GM08714 (cell line): ENCODE data around the gene ACOX3.
"Not testable (repeated sequence)": the region's sequence is repeated elsewhere in the genome, so short reads cannot be mapped to it uniquely, and the experiment has no call there.

ENCODE experiments used
- H3K4me3 ChIP-seq: fragments of 200-500 bp; sonication (Bioruptor generic); 2 replicates; pipeline ENCODE4 v1.5.1; 2014; ENCODE audit warnings: mild to moderate bottlenecking, low read length, inconsistent platforms
- ZNF274 ChIP-seq: IDR thresholded peaks from 2 replicates; pipeline ENCODE4 v1.6.1; 2012; ENCODE audit warnings: mild to moderate bottlenecking, low read depth, low read length

Gene ACOX3

DNA sequence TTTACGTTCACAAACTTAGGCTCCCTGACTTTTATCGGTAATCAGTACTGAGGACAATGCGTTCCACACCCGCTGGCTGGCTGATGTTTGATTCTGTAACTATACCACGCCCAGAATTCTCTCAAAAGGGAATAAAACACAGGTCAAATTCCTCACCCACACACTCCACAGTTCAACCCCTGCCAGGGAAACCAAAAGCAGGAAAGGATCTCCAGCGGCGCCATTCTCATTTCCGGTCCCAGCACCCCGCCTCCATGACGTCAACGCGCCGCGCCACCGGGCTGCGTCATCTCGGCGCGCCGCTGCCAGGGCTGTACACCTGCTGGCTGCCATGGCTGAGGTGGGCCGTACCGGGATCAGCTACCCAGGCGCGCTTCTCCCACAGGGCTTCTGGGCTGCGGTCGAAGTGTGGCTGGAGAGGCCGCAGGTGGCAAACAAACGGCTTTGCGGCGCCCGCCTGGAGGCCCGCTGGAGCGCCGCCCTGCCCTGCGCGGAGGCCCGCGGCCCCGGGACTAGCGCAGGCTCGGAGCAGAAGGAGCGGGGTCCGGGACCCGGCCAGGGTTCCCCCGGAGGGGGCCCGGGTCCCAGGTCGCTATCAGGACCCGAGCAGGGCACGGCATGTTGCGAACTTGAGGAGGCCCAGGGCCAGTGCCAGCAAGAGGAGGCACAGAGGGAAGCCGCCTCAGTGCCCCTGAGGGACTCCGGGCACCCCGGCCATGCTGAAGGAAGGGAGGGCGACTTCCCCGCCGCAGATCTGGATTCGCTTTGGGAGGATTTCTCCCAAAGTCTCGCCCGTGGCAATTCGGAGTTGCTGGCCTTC lies at the start of gene ACOX3, which contains the start of gene TRMT44:
Gene ACOX3 (minus strand): TSS at position 232 of the 820 bp plus-strand sequence. CDS start 24,202 bp downstream, outside the sequence.
Gene TRMT44 (plus strand): TSS at position 286 of the 820 bp plus-strand sequence. CDS start 46 bp downstream, at position 332.
- H3K4me3 ChIP-seq = peak within 1 kb of the TSS; percentile 93
- TF ChIP-seq ZNF274 = no peak

- no peak for TF ChIP-seq ZNF274
- H3K4me3 ChIP-seq = no peak overlapping the region
Observed at GRCh38 chr4:8488791-8489369, 48.4 kb upstream of the ACOX3 start.

GRCh38 chr4:8486643-8487042 lies 46.1 kb upstream of the ACOX3 start:
- H3K4me3 ChIP-seq = not testable (repeated sequence)

DNA sequence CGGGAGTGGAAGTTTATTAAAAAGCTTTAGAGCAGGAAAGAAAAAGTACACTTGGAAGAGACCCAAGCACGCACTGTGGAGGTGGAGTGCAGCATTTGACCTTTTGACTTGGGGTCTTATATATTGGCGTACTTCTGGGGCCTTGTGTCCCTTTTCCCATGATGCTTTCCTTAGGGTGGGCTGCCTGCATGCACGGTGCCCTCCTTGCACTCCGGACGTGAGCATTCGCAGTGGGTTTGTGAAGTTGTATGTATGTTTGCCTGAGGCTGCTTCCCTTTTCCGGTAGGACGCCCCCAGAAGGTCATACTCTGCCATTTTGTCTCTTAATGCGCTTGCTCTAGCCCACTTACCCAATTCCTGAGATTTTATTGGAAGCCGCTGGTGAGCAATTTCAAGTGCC lies 39.7 kb upstream of the ACOX3 start:
- TF ChIP-seq ZNF274 = no peak
- H3K4me3 ChIP-seq = no peak overlapping the region

- no peak for TF ChIP-seq ZNF274
- no peak overlapping the region for H3K4me3 ChIP-seq
Observed at GRCh38 chr4:8478801-8479744, 38.5 kb upstream of the ACOX3 start.

- no peak for TF ChIP-seq ZNF274
- H3K4me3 ChIP-seq = no peak overlapping the region
Observed at GRCh38 chr4:8478371-8478770, 37.8 kb upstream of the ACOX3 start.

- H3K4me3 ChIP-seq = no peak overlapping the region
- TF ChIP-seq ZNF274 = no peak
Observed at GRCh38 chr4:8477676-8478075, 37.2 kb upstream of the ACOX3 start.

DNA sequence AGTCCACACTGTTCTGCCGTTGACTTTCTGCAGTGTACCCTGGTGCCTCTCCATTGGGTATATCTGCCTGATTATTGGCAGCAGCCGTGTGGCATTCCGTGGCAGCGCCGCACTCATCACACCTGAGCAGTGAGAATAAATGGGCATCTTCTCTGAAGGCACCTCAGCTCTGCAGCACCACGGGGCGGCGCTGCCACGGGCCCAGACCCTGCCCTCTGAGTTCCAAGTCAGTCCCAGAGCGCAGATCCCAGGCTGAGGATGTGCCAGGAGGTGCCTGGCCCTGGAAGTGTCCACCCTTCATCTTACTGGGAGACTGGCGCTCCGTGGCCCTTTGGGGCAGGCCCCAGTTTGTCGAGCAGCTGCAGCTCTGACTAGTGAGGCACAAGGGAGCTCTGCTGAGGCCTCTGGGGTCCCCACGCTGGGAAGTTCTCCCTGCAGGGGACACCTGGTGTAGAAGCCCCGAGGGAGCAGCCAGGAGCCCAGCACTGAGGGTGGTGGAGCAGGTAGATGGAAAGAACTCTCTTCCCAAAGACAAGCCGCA lies 36.6 kb upstream of the ACOX3 start:
- TF ChIP-seq ZNF274 = no peak
- no peak overlapping the region for H3K4me3 ChIP-seq

GRCh38 chr4:8475751-8476575 lies 35.4 kb upstream of the ACOX3 start:
- TF ChIP-seq ZNF274 = no peak
- no peak overlapping the region for H3K4me3 ChIP-seq

GRCh38 chr4:8474856-8475255 lies 34.3 kb upstream of the ACOX3 start:
- no peak for TF ChIP-seq ZNF274
- no peak overlapping the region for H3K4me3 ChIP-seq

- H3K4me3 ChIP-seq = no peak overlapping the region
- no peak for TF ChIP-seq ZNF274
Observed at GRCh38 chr4:8473920-8474590, 33.5 kb upstream of the ACOX3 start.

- TF ChIP-seq ZNF274 = no peak
- no peak overlapping the region for H3K4me3 ChIP-seq
Observed at GRCh38 chr4:8473198-8473919, 32.8 kb upstream of the ACOX3 start.
